MM.1S (cell line): Measurements from ENCODE around the gene OR10J4.

Source experiments
- DNase-seq: peaks from one replicate; pipeline ENCODE4 v3.0.0-alpha.2; 2015
- H2AFZ ChIP-seq: fragments of 300-600 bp; sonication (generic); 2 replicates; pipeline ENCODE4 v1.6.0; 2016; ENCODE audit warnings: antibody characterized with exemption, low read length
- H3F3A ChIP-seq: fragments of 300-600 bp; sonication (generic); 2 replicates; pipeline ENCODE4 v1.6.1; 2016; ENCODE audit warnings: mild to moderate bottlenecking, antibody characterized with exemption, low read length, moderate library complexity, mixed read lengths; ENCODE audit not compliant: insufficient read depth
- H3K27ac ChIP-seq: fragments of 300-600 bp; sonication (generic); 2 replicates; pipeline ENCODE4 v1.5.1; 2016; ENCODE audit warnings: mild to moderate bottlenecking, low read length
- H3K27me3 ChIP-seq: fragments of 300-600 bp; sonication (generic); replicated peaks from 2 replicates; pipeline ENCODE4 v1.6.0; 2016; ENCODE audit warnings: low read length; ENCODE audit not compliant: insufficient read depth
- H3K36me3 ChIP-seq: fragments of 300-600 bp; sonication (generic); replicated peaks from 2 replicates; pipeline ENCODE4 v1.6.1; 2016; ENCODE audit warnings: mild to moderate bottlenecking, low read length, mixed read lengths; ENCODE audit not compliant: insufficient read depth
- H3K4me1 ChIP-seq: fragments of 300-600 bp; sonication (generic); 2 replicates; pipeline ENCODE4 v1.6.1; 2016; ENCODE audit warnings: low read length, mixed read lengths
- H3K4me2 ChIP-seq: fragments of 300-600 bp; sonication (generic); 2 replicates; pipeline ENCODE4 v1.6.0; 2016; ENCODE audit warnings: low read depth, low read length
- H3K4me3 ChIP-seq: fragments of 300-600 bp; sonication (generic); 2 replicates; pipeline ENCODE4 v1.5.1; 2016; ENCODE audit warnings: low read length, mixed read lengths
- H3K79me2 ChIP-seq: fragments of 300-600 bp; sonication (generic); 2 replicates; pipeline ENCODE4 v1.6.1; 2016; ENCODE audit warnings: mixed run types, low read length, mixed read lengths
- H3K9ac ChIP-seq: fragments of 300-600 bp; sonication (generic); 2 replicates; pipeline ENCODE4 v1.6.1; 2016; ENCODE audit warnings: low read length, mixed read lengths
- H3K9me2 ChIP-seq: fragments of 300-600 bp; sonication (generic); replicated peaks from 2 replicates; pipeline ENCODE4 v1.6.1; 2016; ENCODE audit warnings: mild to moderate bottlenecking, low read length, mixed read lengths; ENCODE audit not compliant: insufficient read depth
- H3K9me3 ChIP-seq: fragments of 300-600 bp; sonication (generic); replicated peaks from 2 replicates; pipeline ENCODE4 v1.6.1; 2016; ENCODE audit warnings: mild to moderate bottlenecking, low read length, mixed read lengths; ENCODE audit not compliant: insufficient read depth
- H4K20me1 ChIP-seq: fragments of 300-600 bp; sonication (generic); 2 replicates; pipeline ENCODE4 v1.6.1; 2016; ENCODE audit warnings: mild to moderate bottlenecking, low read length, moderate library complexity, mixed read lengths; ENCODE audit not compliant: insufficient read depth
- EZH2 ChIP-seq: fragments of 300-600 bp; sonication (generic); optimal IDR thresholded peaks from 2 replicates; pipeline ENCODE3; 2017; ENCODE audit warnings: low read depth, mild to moderate bottlenecking, antibody characterized with exemption, low read length, mixed read lengths
- EZH2phosphoT487 ChIP-seq: fragments of 300-600 bp; sonication (generic); IDR thresholded peaks from 2 replicates; pipeline ENCODE4 v1.6.1; 2018; ENCODE audit warnings: antibody characterized with exemption, low read length
- TF ChIP-seq, protein P1 (sequence below): fragments of 300-600 bp; sonication (generic); IDR thresholded peaks from 2 replicates; pipeline ENCODE4 v1.5.1; 2016; ENCODE audit warnings: antibody characterized with exemption, low read length, mixed read lengths

Gene OR10J4

GRCh38 chr1:159421821-159422220, 10.2 kb upstream of the OR10J4 start:
- no peaks in the 10 kb centered on the region for H3K9me3 ChIP-seq
- H2AFZ ChIP-seq = no peak overlapping the region
- no peaks in the 10 kb centered on the region for H3K79me2 ChIP-seq
- no peaks in the 10 kb centered on the region for H3K36me3 ChIP-seq
- H3F3A ChIP-seq = no peaks in the 10 kb centered on the region
- DNase-seq = no peak
- no peak overlapping the region for H3K27ac ChIP-seq
- H3K9ac ChIP-seq = no peak overlapping the region
- no peaks in the 10 kb centered on the region for H3K27me3 ChIP-seq
- no peaks in the 10 kb centered on the region for H3K9me2 ChIP-seq
- H4K20me1 ChIP-seq = no peaks in the 10 kb centered on the region
- H3K4me3 ChIP-seq = no peak overlapping the region
- no peak overlapping the region for H3K4me2 ChIP-seq
- H3K4me1 ChIP-seq = no peaks in the 10 kb centered on the region
- no peak for TF ChIP-seq EZH2phosphoT487
- TF ChIP-seq, protein P1, sequence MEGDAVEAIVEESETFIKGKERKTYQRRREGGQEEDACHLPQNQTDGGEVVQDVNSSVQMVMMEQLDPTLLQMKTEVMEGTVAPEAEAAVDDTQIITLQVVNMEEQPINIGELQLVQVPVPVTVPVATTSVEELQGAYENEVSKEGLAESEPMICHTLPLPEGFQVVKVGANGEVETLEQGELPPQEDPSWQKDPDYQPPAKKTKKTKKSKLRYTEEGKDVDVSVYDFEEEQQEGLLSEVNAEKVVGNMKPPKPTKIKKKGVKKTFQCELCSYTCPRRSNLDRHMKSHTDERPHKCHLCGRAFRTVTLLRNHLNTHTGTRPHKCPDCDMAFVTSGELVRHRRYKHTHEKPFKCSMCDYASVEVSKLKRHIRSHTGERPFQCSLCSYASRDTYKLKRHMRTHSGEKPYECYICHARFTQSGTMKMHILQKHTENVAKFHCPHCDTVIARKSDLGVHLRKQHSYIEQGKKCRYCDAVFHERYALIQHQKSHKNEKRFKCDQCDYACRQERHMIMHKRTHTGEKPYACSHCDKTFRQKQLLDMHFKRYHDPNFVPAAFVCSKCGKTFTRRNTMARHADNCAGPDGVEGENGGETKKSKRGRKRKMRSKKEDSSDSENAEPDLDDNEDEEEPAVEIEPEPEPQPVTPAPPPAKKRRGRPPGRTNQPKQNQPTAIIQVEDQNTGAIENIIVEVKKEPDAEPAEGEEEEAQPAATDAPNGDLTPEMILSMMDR = peak; percentile 34

DNA sequence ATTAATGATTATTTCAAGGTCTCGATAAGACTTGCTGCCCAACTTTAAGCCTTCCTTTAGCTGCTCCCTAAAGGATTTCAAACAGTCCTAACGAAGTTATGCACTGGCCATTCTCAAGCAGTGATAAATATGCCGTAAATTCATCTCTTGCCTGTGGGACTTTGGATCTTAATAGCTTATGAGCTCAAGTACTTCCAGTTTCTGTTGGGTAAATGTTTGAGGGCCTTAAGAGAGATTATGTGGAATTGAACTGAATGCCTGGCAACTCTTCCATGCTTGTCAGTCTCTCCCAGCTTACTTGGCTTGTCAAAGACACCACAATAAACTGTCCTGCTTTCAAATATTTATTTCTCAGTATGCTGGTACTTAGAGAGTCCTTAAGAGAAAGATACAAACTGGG, 3.5 kb upstream of the OR10J4 start:
- no peaks in the 10 kb centered on the region for H3K36me3 ChIP-seq
- H3K9me2 ChIP-seq = no peaks in the 10 kb centered on the region
- no peaks in the 10 kb centered on the region for H3K27me3 ChIP-seq
- H4K20me1 ChIP-seq = no peaks in the 10 kb centered on the region
- DNase-seq = no peak
- H2AFZ ChIP-seq = no peak overlapping the region
- no peak overlapping the region for H3K4me2 ChIP-seq
- H3K27ac ChIP-seq = no peak overlapping the region
- H3K9me3 ChIP-seq = no peaks in the 10 kb centered on the region; the same call in 1 of the 2 replicates
- no peak overlapping the region for H3K9ac ChIP-seq
- H3K4me3 ChIP-seq = no peak overlapping the region
- TF ChIP-seq EZH2phosphoT487 (no peak), EZH2 (no peak)
- TF ChIP-seq, protein P1 = no peak
- H3F3A ChIP-seq = no peaks in the 10 kb centered on the region
- no peaks in the 10 kb centered on the region for H3K4me1 ChIP-seq
- H3K79me2 ChIP-seq = no peaks in the 10 kb centered on the region

GRCh38 chr1:159429074-159429861, 2.7 kb upstream of the OR10J4 start:
- no peak overlapping the region for H3K4me2 ChIP-seq
- no peak overlapping the region for H3K9ac ChIP-seq
- H3F3A ChIP-seq = no peaks in the 10 kb centered on the region
- H3K9me2 ChIP-seq = no peaks in the 10 kb centered on the region
- H3K4me3 ChIP-seq = no peak overlapping the region
- no peak for DNase-seq
- no peak for TF ChIP-seq EZH2phosphoT487
- TF ChIP-seq EZH2 = no peak
- TF ChIP-seq, protein P1 = no peak
- H4K20me1 ChIP-seq = no peaks in the 10 kb centered on the region
- no peaks in the 10 kb centered on the region for H3K79me2 ChIP-seq
- H2AFZ ChIP-seq = no peak overlapping the region
- no peaks in the 10 kb centered on the region for H3K27me3 ChIP-seq
- H3K36me3 ChIP-seq = no peaks in the 10 kb centered on the region
- no peaks in the 10 kb centered on the region for H3K4me1 ChIP-seq
- no peaks in the 10 kb centered on the region; the same call in 1 of the 2 replicates for H3K9me3 ChIP-seq
- H3K27ac ChIP-seq = no peak overlapping the region
